Activated B cell treated with CpG ODN at 0.5 μM for 24 hours (primary cell): ENCODE measurements around the gene CNN2. TPM values are rescaled to one million over a fixed set of nuclear protein-coding genes. Genes with fewer than 3 reads are reported as not detected.

ENCODE experiments used
- ATAC-seq: fragments of 200-7000 bp; cut with Tn5 transposase; one replicate; pipeline ENCODE4 v1.10.0; 2021; ENCODE audit warnings: low read depth, mild to moderate bottlenecking, moderate library complexity
- CTCF ChIA-PET: fragments of 350-600 bp; sonication (Branson Sonifier 250); formaldehyde crosslinking; loops from one replicate; lab custom pipeline; 2021; ENCODE audit warnings: antibody characterized with exemption; lab: Charles Lee
- POLR2A ChIA-PET: fragments of 350-600 bp; sonication (Branson Sonifier 250); formaldehyde crosslinking; loops from one replicate; lab custom pipeline; 2021; ENCODE audit warnings: antibody characterized with exemption; lab: Charles Lee
- DNase-seq: peaks from one replicate; pipeline ENCODE4 v3.0.0; 2022
- H3K27ac Mint-ChIP-seq: one replicate; pipeline ENCODE4 v1.8.0; 2020; ENCODE audit warnings: mixed read lengths
- H3K27me3 Mint-ChIP-seq: one replicate; pipeline ENCODE4 v1.8.0; 2021; ENCODE audit warnings: mixed read lengths
- H3K36me3 Mint-ChIP-seq: one replicate; pipeline ENCODE4 v1.8.0; 2021; ENCODE audit warnings: low read depth, mixed read lengths
- H3K4me1 Mint-ChIP-seq: one replicate; pipeline ENCODE4 v1.8.0; 2021; ENCODE audit warnings: mixed read lengths
- H3K4me3 Mint-ChIP-seq: one replicate; pipeline ENCODE4 v1.8.0; 2020; ENCODE audit warnings: mild to moderate bottlenecking, mixed read lengths
- H3K9me3 Mint-ChIP-seq: one replicate; pipeline ENCODE4 v1.8.0; 2020; ENCODE audit warnings: mixed read lengths
- CTCF ChIP-seq: fragments of 200-600 bp; IDR thresholded peaks from one replicate; pipeline ENCODE4 v1.8.0; 2022; ENCODE audit warnings: antibody characterized with exemption, mild to moderate bottlenecking
- intact Hi-C: fragments of 100-400 bp; cut with micrococcal nuclease; formaldehyde crosslinking; loops from one replicate; pipeline ENCODE4 v1.15.1; 2024
- total RNA-seq: library from RNA; stranded (reverse); gene quantifications from 2 replicates; pipeline ENCODE4 v1.2.3, GENCODE V29; 2022

Gene CNN2
- total RNA-seq, 1 donor from 2014 or later, result 352 TPM

DNA sequence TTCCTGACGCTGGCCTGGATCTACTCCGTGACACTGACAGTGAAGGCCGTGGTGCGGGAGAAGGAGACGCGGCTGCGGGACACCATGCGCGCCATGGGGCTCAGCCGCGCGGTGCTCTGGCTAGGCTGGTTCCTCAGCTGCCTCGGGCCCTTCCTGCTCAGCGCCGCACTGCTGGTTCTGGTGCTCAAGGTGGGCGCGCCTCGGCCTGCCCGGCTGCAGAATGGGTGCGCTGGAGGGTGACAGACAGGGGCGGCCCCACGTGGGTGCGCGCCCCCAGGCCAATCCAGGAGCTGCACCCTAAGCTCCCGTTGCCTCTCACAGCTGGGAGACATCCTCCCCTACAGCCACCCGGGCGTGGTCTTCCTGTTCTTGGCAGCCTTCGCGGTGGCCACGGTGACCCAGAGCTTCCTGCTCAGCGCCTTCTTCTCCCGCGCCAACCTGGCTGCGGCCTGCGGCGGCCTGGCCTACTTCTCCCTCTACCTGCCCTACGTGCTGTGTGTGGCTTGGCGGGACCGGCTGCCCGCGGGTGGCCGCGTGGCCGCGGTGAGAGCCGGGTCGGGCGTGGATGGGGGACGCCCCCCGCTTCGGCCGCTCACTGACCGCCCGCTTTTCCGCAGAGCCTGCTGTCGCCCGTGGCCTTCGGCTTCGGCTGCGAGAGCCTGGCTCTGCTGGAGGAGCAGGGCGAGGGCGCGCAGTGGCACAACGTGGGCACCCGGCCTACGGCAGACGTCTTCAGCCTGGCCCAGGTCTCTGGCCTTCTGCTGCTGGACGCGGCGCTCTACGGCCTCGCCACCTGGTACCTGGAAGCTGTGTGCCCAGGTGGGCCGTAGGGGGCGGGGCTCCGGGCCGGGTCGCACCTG is 20.7 kb downstream of the CNN2 start:
- no peak overlapping the region for H3K4me3 Mint-ChIP-seq
- no peak for TF ChIP-seq CTCF
- DNase-seq (no peak), ATAC-seq (peak; percentile 16)
- ChIA-PET CTCF (interaction anchor here (1.3 to 1.5 kb wide), 2 partner anchors 11 to 20 kb away, joined by 3 to 4 read pairs; partner anchors contain the start of gene ARHGAP45), POLR2A (interaction anchor here (0.8 to 2.4 kb wide), 4 partner anchors 8 to 38 kb away, joined by 3 to 11 read pairs (median 3); partner anchors contain the start of gene ABCA7)
- peaks cover 13% of the 10 kb centered on the region for H3K4me1 Mint-ChIP-seq
- no peak overlapping the region for H3K27ac Mint-ChIP-seq
- no peaks in the 10 kb centered on the region for H3K27me3 Mint-ChIP-seq
- H3K36me3 Mint-ChIP-seq, result peaks cover 39% of the 10 kb centered on the region
- no peaks in the 10 kb centered on the region for H3K9me3 Mint-ChIP-seq
- intact Hi-C loops, result no loop called here

DNA sequence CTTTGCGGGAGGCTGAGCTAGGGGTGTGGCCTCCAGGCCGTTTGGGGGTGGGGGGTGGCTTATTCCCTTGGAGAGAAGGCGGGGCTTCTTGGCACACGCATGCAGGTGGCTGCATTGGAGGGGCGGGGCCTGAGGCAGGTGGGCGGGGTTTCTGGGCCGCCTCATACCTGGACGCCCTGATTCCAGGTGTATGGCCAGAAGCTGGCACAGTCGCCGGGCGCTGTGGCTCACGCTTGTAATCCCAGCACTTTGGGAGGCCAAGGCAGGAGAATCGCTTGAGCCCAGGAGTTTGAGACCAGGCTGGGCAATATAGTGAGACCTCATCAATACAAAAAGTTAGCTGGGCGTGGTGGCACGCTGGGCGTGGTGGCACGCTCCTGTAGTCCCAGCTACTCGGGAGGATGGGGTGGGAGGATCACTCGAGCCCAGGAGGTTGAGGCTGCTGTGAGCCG is 21.3 kb downstream of the CNN2 start:
- H3K36me3 Mint-ChIP-seq, result peaks cover 36% of the 10 kb centered on the region
- peaks cover 10% of the 10 kb centered on the region for H3K4me1 Mint-ChIP-seq
- no peak for TF ChIP-seq CTCF
- H3K27me3 Mint-ChIP-seq, result no peaks in the 10 kb centered on the region
- no peak for DNase-seq
- H3K9me3 Mint-ChIP-seq, result no peaks in the 10 kb centered on the region
- no peak for ATAC-seq
- intact Hi-C loops, result no loop called here
- CTCF ChIA-PET, result interaction anchor here (1.3 to 1.5 kb wide), 2 partner anchors 10 to 19 kb away, joined by 3 to 4 read pairs; partner anchors contain the start of gene ARHGAP45
- POLR2A ChIA-PET, result interaction anchor here (0.6 to 2.4 kb wide), 8 partner anchors 8 to 141 kb away, joined by 3 to 11 read pairs (median 4); partner anchors contain the start of genes ABCA7 and RNU6-2
- no peak overlapping the region for H3K4me3 Mint-ChIP-seq
- no peak overlapping the region for H3K27ac Mint-ChIP-seq

DNA sequence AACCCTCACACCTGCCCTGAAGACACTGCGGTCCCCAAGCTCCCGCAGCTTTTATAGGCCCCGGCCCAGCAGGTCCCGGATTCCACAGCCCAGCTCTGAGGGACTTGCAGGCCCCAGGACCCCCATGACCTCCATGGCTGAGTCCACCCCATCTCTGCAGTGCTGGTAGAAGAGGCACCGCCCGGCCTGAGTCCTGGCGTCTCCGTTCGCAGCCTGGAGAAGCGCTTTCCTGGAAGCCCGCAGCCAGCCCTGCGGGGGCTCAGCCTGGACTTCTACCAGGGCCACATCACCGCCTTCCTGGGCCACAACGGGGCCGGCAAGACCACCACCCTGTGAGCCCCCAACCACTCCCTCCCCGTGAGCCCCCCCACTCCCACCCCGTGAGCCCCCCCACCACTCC is 22.7 kb downstream of the CNN2 start:
- POLR2A ChIA-PET, result interaction anchor here (1.1 to 2.4 kb wide), 5 partner anchors 10 to 28 kb away, joined by 4 to 11 read pairs (median 5); partner anchors contain the start of genes ABCA7, ARHGAP45 and RNU6-2
- CTCF ChIA-PET, result interaction anchor here (1.2 kb wide), 1 partner anchor 9 kb away, joined by 3 read pairs; no protein-coding TSS in a partner anchor
- ATAC-seq (no peak), DNase-seq (no peak)
- Mint-ChIP-seq H3K4me1 (peaks cover 10% of the 10 kb centered on the region), H3K27me3 (no peaks in the 10 kb centered on the region), H3K4me3 (no peak overlapping the region), H3K36me3 (peaks cover 41% of the 10 kb centered on the region), H3K9me3 (no peaks in the 10 kb centered on the region), H3K27ac (no peak overlapping the region)
- TF ChIP-seq CTCF, result no peak
- intact Hi-C loops, result no loop called here

GRCh38 chr19:1049800-1050199 is 23.4 kb downstream of the CNN2 start:
- Mint-ChIP-seq H3K4me1 (peaks cover 9% of the 10 kb centered on the region), H3K4me3 (no peak overlapping the region), H3K27ac (no peak overlapping the region), H3K27me3 (no peaks in the 10 kb centered on the region), H3K36me3 (peaks cover 39% of the 10 kb centered on the region), H3K9me3 (no peaks in the 10 kb centered on the region)
- ChIA-PET CTCF (no interaction called here), POLR2A (interaction anchor here (1.1 to 2.4 kb wide), 4 partner anchors 9 to 219 kb away, joined by 4 to 11 read pairs (median 8); partner anchors contain the start of genes ABCA7 and CIRBP)
- DNase-seq (no peak), ATAC-seq (no peak)
- intact Hi-C loops, result no loop called here
- no peak for TF ChIP-seq CTCF
